Suppressor macrophage treated with lipopolysaccharide for 4 hours (primary cell): ENCODE results near the gene BACH2.
"Not testable (repeated sequence)": the region's sequence is repeated elsewhere in the genome, so short reads cannot be mapped to it uniquely, and the experiment has no call there.

Experiments used
- DNase-seq: peaks from one replicate; pipeline ENCODE4 v3.0.0-alpha.2; 2020

Gene BACH2

GRCh38 chr6:90209527-90209926 lies 87.1 kb downstream of the BACH2 start:
- no peak for DNase-seq

GRCh38 chr6:90208690-90209089 lies 88.0 kb downstream of the BACH2 start:
- not testable (repeated sequence) for DNase-seq

- DNase-seq = no peak
Measured at GRCh38 chr6:90204327-90205056, 92.2 kb downstream of the BACH2 start.

GRCh38 chr6:90203672-90204071 lies 93.0 kb downstream of the BACH2 start:
- DNase-seq = no peak

GRCh38 chr6:90202156-90202555 lies 94.5 kb downstream of the BACH2 start:
- no peak for DNase-seq

- DNase-seq = no peak
Measured at GRCh38 chr6:90199900-90200299, 96.7 kb downstream of the BACH2 start.

- no peak for DNase-seq
Measured at GRCh38 chr6:90198758-90199425, 97.8 kb downstream of the BACH2 start.

- peak; percentile 58 for DNase-seq
Measured at GRCh38 chr6:90197854-90198496, 98.7 kb downstream of the BACH2 start.

GRCh38 chr6:90195094-90195829 lies 101.4 kb downstream of the BACH2 start:
- DNase-seq = no peak

- DNase-seq = no peak
Measured at GRCh38 chr6:90194371-90194841, 102.2 kb downstream of the BACH2 start.

- no peak for DNase-seq
Measured at GRCh38 chr6:90193359-90193758, 103.3 kb downstream of the BACH2 start.

- no peak for DNase-seq
Measured at GRCh38 chr6:90192857-90193256, 103.8 kb downstream of the BACH2 start.

- no peak for DNase-seq
Measured at GRCh38 chr6:90190752-90191395, 105.8 kb downstream of the BACH2 start.

- DNase-seq = no peak
Measured at GRCh38 chr6:90190131-90190530, 106.5 kb downstream of the BACH2 start.

GRCh38 chr6:90187437-90188121 lies 109.1 kb downstream of the BACH2 start:
- DNase-seq = no peak

GRCh38 chr6:90186637-90187371 lies 109.8 kb downstream of the BACH2 start:
- no peak for DNase-seq

- no peak for DNase-seq
Measured at GRCh38 chr6:90186026-90186425, 110.6 kb downstream of the BACH2 start.

- no peak for DNase-seq
Measured at GRCh38 chr6:90184334-90185298, 112.0 kb downstream of the BACH2 start.

GRCh38 chr6:90183587-90184333 lies 112.9 kb downstream of the BACH2 start:
- DNase-seq = no peak
